ENCODE measurements around the gene ANKRD16.

GRCh38 chr10:5910323-5911100 lies 20.8 kb upstream of the ANKRD16 start:
- no peak for TF ChIP-seq ZFP30 (CRISPR knock-in tag; IDR thresholded peaks at IDR 0.05)
- no peak for TF ChIP-seq OSR1 (CRISPR knock-in tag; IDR thresholded peaks at IDR 0.05)
- TF ChIP-seq SNAI2 (CRISPR knock-in tag; IDR thresholded peaks at IDR 0.05): no peak
- TF ChIP-seq CSDC2 (CRISPR knock-in tag; IDR thresholded peaks at IDR 0.05): no peak
- no peak for TF ChIP-seq TCF4 (CRISPR knock-in tag; IDR thresholded peaks at IDR 0.05; ENCODE audit: borderline replicate concordance)
- no peak for TF ChIP-seq ESRRG (CRISPR knock-in tag; IDR thresholded peaks at IDR 0.05)
- no peak for TF ChIP-seq ARNTL (CRISPR knock-in tag; IDR thresholded peaks at IDR 0.05; ENCODE audit: borderline replicate concordance, low read depth)
- TF ChIP-seq, protein P1, sequence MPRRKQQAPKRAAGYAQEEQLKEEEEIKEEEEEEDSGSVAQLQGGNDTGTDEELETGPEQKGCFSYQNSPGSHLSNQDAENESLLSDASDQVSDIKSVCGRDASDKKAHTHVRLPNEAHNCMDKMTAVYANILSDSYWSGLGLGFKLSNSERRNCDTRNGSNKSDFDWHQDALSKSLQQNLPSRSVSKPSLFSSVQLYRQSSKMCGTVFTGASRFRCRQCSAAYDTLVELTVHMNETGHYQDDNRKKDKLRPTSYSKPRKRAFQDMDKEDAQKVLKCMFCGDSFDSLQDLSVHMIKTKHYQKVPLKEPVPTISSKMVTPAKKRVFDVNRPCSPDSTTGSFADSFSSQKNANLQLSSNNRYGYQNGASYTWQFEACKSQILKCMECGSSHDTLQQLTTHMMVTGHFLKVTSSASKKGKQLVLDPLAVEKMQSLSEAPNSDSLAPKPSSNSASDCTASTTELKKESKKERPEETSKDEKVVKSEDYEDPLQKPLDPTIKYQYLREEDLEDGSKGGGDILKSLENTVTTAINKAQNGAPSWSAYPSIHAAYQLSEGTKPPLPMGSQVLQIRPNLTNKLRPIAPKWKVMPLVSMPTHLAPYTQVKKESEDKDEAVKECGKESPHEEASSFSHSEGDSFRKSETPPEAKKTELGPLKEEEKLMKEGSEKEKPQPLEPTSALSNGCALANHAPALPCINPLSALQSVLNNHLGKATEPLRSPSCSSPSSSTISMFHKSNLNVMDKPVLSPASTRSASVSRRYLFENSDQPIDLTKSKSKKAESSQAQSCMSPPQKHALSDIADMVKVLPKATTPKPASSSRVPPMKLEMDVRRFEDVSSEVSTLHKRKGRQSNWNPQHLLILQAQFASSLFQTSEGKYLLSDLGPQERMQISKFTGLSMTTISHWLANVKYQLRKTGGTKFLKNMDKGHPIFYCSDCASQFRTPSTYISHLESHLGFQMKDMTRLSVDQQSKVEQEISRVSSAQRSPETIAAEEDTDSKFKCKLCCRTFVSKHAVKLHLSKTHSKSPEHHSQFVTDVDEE (CRISPR knock-in tag; IDR thresholded peaks at IDR 0.05): no peak
- no peak for TF ChIP-seq ZFP3 (CRISPR knock-in tag; IDR thresholded peaks at IDR 0.05)
- no peak for TF ChIP-seq ZC3H10 (CRISPR knock-in tag; IDR thresholded peaks at IDR 0.05)
- TF ChIP-seq, protein P2, sequence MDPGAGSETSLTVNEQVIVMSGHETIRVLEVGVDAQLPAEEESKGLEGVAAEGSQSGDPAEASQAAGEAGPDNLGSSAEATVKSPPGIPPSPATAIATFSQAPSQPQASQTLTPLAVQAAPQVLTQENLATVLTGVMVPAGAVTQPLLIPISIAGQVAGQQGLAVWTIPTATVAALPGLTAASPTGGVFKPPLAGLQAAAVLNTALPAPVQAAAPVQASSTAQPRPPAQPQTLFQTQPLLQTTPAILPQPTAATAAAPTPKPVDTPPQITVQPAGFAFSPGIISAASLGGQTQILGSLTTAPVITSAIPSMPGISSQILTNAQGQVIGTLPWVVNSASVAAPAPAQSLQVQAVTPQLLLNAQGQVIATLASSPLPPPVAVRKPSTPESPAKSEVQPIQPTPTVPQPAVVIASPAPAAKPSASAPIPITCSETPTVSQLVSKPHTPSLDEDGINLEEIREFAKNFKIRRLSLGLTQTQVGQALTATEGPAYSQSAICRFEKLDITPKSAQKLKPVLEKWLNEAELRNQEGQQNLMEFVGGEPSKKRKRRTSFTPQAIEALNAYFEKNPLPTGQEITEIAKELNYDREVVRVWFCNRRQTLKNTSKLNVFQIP (CRISPR knock-in tag; IDR thresholded peaks at IDR 0.05; ENCODE audit: borderline replicate concordance, low read depth): no peak
- TF ChIP-seq, protein P3, sequence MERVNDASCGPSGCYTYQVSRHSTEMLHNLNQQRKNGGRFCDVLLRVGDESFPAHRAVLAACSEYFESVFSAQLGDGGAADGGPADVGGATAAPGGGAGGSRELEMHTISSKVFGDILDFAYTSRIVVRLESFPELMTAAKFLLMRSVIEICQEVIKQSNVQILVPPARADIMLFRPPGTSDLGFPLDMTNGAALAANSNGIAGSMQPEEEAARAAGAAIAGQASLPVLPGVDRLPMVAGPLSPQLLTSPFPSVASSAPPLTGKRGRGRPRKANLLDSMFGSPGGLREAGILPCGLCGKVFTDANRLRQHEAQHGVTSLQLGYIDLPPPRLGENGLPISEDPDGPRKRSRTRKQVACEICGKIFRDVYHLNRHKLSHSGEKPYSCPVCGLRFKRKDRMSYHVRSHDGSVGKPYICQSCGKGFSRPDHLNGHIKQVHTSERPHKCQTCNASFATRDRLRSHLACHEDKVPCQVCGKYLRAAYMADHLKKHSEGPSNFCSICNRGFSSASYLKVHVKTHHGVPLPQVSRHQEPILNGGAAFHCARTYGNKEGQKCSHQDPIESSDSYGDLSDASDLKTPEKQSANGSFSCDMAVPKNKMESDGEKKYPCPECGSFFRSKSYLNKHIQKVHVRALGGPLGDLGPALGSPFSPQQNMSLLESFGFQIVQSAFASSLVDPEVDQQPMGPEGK (CRISPR knock-in tag; IDR thresholded peaks at IDR 0.05; ENCODE audit: borderline replicate concordance): no peak
- no peak for TF ChIP-seq CREB5 (CRISPR knock-in tag; IDR thresholded peaks at IDR 0.05; ENCODE audit: low read depth)

Data from SK-N-SH treated with all-trans-retinoic acid at 6 μM for 48 hours (cell line).